CD8-positive, alpha-beta memory T cell (primary cell): ENCODE results near the gene TOMM20L. TPM values are rescaled to one million over a fixed set of nuclear protein-coding genes. Genes with fewer than 3 reads are reported as not detected.
"Not testable (repeated sequence)": the region's sequence is repeated elsewhere in the genome, so short reads cannot be mapped to it uniquely, and the experiment has no call there.

ENCODE experiments used
- CTCF ChIA-PET: fragments of 350-600 bp; sonication (Branson Sonifier 250); formaldehyde crosslinking; loops from one replicate; lab custom pipeline; 2021; ENCODE audit warnings: antibody characterized with exemption; lab: Charles Lee
- POLR2A ChIA-PET: fragments of 350-600 bp; sonication (Branson Sonifier 250); formaldehyde crosslinking; loops from one replicate; lab custom pipeline; 2021; ENCODE audit warnings: antibody characterized with exemption; lab: Charles Lee
- DNase-seq, 5 donors: peaks; one replicate each; pipeline versions ENCODE4 v3.0.0 to v3.0.0-alpha.2; 2020 to 2022; ENCODE audit warnings: mixed read lengths in 1 of 5
- H3K27ac ChIP-seq: one replicate; pipeline ENCODE4 v1.7.0; 2013; ENCODE audit warnings: low read depth, mild to moderate bottlenecking, low read length, moderate library complexity
- H3K27me3 ChIP-seq: 2 replicates; pipeline ENCODE4 v1.7.0; 2013; ENCODE audit warnings: low read length, mild to moderate bottlenecking; ENCODE audit not compliant: insufficient read depth, poor library complexity, severe bottlenecking
- H3K36me3 ChIP-seq: 2 replicates; pipeline ENCODE4 v1.7.0; 2013; ENCODE audit warnings: mild to moderate bottlenecking, low read length, moderate library complexity; ENCODE audit not compliant: insufficient read depth
- H3K4me1 ChIP-seq: 2 replicates; pipeline ENCODE4 v1.7.0; 2013; ENCODE audit warnings: mild to moderate bottlenecking, low read length, moderate library complexity; ENCODE audit not compliant: insufficient read depth
- H3K4me3 ChIP-seq: 2 replicates; pipeline ENCODE4 v1.7.0; 2013; ENCODE audit warnings: mild to moderate bottlenecking, low read length
- H3K9me3 ChIP-seq: 2 replicates; pipeline ENCODE4 v1.7.0; 2013; ENCODE audit warnings: mild to moderate bottlenecking, low read length
- H3K27ac Mint-ChIP-seq, 8 donors: one replicate each; pipeline ENCODE4 v1.8.0; 2020 to 2021; ENCODE audit warnings: mixed read lengths in 8 of 8, mild to moderate bottlenecking in 6 of 8, inconsistent platforms in 3 of 8, moderate library complexity in 3 of 8
- H3K27me3 Mint-ChIP-seq, 2 donors: one replicate each; pipeline ENCODE4 v1.8.0; 2020 to 2021; ENCODE audit warnings: mixed read lengths in 2 of 2, mild to moderate bottlenecking in 1 of 2, moderate library complexity in 1 of 2
- H3K36me3 Mint-ChIP-seq, 3 donors: one replicate each; pipeline ENCODE4 v1.8.0; 2020 to 2021; ENCODE audit warnings: mixed read lengths in 3 of 3, inconsistent platforms in 1 of 3, mild to moderate bottlenecking in 1 of 3
- H3K4me1 Mint-ChIP-seq, 3 donors: one replicate each; pipeline ENCODE4 v1.8.0; 2020 to 2021; ENCODE audit warnings: mixed read lengths in 3 of 3, inconsistent platforms in 1 of 3, mild to moderate bottlenecking in 1 of 3
- H3K4me3 Mint-ChIP-seq, 7 donors: one replicate each; pipeline ENCODE4 v1.8.0; 2020 to 2021; ENCODE audit warnings: mixed read lengths in 7 of 7, mild to moderate bottlenecking in 6 of 7, moderate library complexity in 4 of 7, inconsistent platforms in 2 of 7
- H3K9me3 Mint-ChIP-seq, 5 donors: one replicate each; pipeline ENCODE4 v1.8.0; 2020 to 2022; ENCODE audit warnings: mixed read lengths in 5 of 5, mild to moderate bottlenecking in 3 of 5, moderate library complexity in 2 of 5, inconsistent platforms in 1 of 5
- polyA plus RNA-seq: library from polyadenylated mRNA; unstranded; fragments of 300-500 nt; fragmentation: Illumina TruSeq; gene quantifications from one replicate; pipeline ENCODE4 v1.2.3, GENCODE V29; 2021
- total RNA-seq, 2 experiments: library from RNA; stranded (reverse); gene quantifications; one replicate each; pipeline ENCODE4 v1.2.3, GENCODE V29; 2021

Gene TOMM20L
- total and polyA plus RNA-seq, 3 experiments from 2014 or later: 0.37 TPM; not detected in 2

DNA sequence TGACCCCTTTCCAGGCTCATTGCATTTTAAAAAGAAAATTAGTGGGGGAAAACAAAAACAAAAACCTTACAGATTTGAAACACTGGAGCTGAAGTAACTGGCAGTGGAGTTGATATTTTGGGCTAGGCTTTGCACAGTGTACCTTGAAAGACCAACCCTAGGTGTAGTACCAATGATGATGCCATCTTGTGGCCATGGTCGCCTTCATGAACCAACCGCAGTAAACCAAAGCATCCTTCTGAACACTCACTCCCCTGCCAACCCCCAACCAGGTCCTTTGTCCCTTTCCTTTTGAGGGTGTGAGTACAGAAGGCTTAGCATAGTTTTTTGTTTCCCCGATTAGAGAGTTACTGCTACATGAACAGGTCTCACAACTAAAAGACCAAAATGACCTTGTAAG is 5.9 kb downstream of the TOMM20L start:
- Histone ChIP-seq H3K4me1 (no peaks in the 10 kb centered on the region), H3K4me3 (no peak overlapping the region), H3K36me3 (no peaks in the 10 kb centered on the region), H3K27ac (no peak overlapping the region), H3K27me3 (no peaks in the 10 kb centered on the region), H3K9me3 (no peaks in the 10 kb centered on the region)
- peaks cover under 1 to 5% (median 3%) of the 10 kb centered on the region in 3 donors for H3K4me1 Mint-ChIP-seq
- H3K9me3 Mint-ChIP-seq: no peaks in the 10 kb centered on the region
- no peaks in the 10 kb centered on the region for H3K27me3 Mint-ChIP-seq
- no peak overlapping the region for H3K4me3 Mint-ChIP-seq
- H3K36me3 Mint-ChIP-seq: peaks cover 0 to 2% (median 2%) of the 10 kb centered on the region in 3 donors
- CTCF ChIA-PET: no interaction called here
- H3K27ac Mint-ChIP-seq: no peak overlapping the region
- POLR2A ChIA-PET: interaction anchor here (0.7 kb wide), 1 partner anchor 250 kb away, joined by 3 read pairs; the partner anchor contains the start of gene ARMH4
- no peak for DNase-seq

DNA sequence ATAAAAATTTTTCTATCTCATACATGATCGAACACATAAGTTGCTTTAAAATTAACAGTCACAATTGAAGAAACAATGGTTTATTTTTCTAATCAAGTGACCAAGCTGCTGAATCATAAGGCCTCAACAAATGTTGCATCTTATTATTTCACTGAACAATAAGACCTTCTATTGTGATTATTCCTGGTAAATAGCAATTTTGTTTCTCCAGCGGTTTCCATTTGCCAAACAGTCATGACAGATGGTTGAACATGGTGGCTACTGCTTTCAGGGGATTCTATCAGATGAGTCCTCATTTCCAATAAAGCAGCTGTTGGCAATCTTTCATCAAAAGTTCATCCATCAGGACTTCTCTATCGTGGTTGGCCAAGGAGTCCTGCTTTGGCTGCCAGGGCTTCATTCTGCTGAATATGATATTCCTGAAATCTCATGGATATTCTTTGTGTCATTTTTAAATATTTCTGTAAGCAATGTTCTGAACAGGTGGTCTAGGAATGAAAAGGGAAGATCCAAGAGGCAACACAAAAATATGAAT is 13.0 kb downstream of the TOMM20L start:
- Histone ChIP-seq H3K27me3 (no peaks in the 10 kb centered on the region), H3K36me3 (peaks cover 16% of the 10 kb centered on the region), H3K4me3 (no peak overlapping the region), H3K9me3 (no peaks in the 10 kb centered on the region), H3K4me1 (no peaks in the 10 kb centered on the region), H3K27ac (no peak overlapping the region)
- peaks cover 8 to 47% (median 14%) of the 10 kb centered on the region in 3 donors for H3K36me3 Mint-ChIP-seq
- no peaks in the 10 kb centered on the region for H3K27me3 Mint-ChIP-seq
- peaks cover 0 to 4% (median 2%) of the 10 kb centered on the region in 3 donors for H3K4me1 Mint-ChIP-seq
- ChIA-PET POLR2A (no interaction called here), CTCF (interaction anchor here (0.6 kb wide), 1 partner anchor 129 kb away, joined by 3 read pairs; no protein-coding TSS in a partner anchor)
- H3K27ac Mint-ChIP-seq: no peak overlapping the region
- DNase-seq: no peak
- no peak overlapping the region for H3K4me3 Mint-ChIP-seq
- no peaks in the 10 kb centered on the region for H3K9me3 Mint-ChIP-seq

DNA sequence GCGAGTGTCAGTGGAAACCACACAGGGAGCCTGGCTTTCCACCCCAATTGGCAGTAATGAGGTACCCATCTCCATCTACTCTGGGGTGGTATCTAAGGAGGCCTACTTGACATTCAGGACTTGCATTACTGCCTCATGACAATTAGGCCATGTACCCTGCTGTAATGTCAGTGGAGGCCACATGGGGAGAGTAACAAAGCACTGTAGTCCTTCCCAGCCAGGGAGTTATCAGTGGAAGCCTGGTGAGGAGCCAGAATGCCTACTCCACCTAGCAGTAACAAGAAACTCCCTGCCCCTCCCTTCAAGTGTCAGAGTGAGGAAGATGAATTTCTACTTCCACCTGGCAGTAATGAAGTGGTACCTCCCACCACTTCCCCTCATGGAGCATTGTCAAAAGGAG is 19.1 kb downstream of the TOMM20L start:
- H3K36me3 ChIP-seq: peaks cover 17% of the 10 kb centered on the region
- POLR2A ChIA-PET: no interaction called here
- no peaks in the 10 kb centered on the region for H3K4me1 ChIP-seq
- Mint-ChIP-seq H3K4me3 (no peak overlapping the region), H3K9me3 (no peaks in the 10 kb centered on the region), H3K27me3 (no peaks in the 10 kb centered on the region), H3K4me1 (peaks cover 20 to 29% (median 25%) of the 10 kb centered on the region in 3 donors), H3K36me3 (peaks cover 14 to 67% (median 22%) of the 10 kb centered on the region in 3 donors), H3K27ac (peak overlapping the region in 1 of 8 donors; percentile 37)
- H3K27me3 ChIP-seq: no peaks in the 10 kb centered on the region
- no peak for DNase-seq
- H3K9me3 ChIP-seq: no peaks in the 10 kb centered on the region
- CTCF ChIA-PET: no interaction called here
- H3K4me3 ChIP-seq: no peak overlapping the region
- no peak overlapping the region for H3K27ac ChIP-seq

DNA sequence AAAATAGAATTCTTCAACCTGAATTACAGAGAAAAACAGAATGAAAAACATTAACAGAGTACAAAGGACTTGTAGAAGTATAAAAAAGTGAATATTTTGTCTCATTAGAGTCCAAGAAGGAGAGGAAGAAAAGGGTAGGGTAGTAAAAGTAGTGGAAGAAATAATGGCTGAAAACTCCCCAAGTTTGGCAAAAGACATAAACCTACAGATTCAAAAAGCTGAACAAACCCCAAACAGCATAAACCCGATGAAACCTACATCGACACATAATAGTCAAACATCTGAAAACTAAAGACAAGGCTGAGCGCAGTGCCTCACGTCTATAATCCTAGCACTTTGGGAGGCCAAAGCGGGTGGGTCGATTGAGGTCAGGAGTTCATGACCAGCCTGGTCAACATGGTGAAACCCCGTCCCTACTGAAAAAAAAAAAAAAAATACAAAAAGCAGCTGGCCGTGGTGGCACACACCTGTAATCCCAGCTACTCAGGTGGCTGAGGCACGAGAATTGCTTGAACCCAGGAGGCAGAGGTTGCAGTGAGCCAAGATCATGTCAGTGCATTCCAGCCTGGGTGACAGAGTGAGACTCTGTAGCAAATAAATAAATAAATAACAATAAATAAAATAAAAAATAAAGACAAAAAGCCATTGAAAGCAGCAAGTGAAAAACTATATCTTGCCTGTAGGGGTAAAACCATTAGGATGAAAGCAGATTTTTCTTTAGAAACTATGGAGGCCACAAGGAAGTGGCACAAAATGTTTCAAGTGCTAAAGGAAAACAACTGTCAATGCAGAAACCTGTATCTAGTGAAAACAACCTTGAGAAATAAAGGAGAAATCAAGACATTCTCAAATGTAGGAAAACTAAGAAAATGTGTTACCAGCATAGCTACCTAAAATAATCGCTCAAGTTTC is 20.2 kb downstream of the TOMM20L start:
- no peak for DNase-seq
- Mint-ChIP-seq H3K27ac (no peak overlapping the region), H3K9me3 (no peaks in the 10 kb centered on the region), H3K27me3 (no peaks in the 10 kb centered on the region), H3K4me1 (peaks cover 20 to 30% (median 25%) of the 10 kb centered on the region in 3 donors), H3K4me3 (no peak overlapping the region), H3K36me3 (peaks cover 14 to 63% (median 22%) of the 10 kb centered on the region in 3 donors)
- Histone ChIP-seq H3K4me3 (no peak overlapping the region), H3K27me3 (no peaks in the 10 kb centered on the region), H3K36me3 (peaks cover 12% of the 10 kb centered on the region), H3K27ac (no peak overlapping the region), H3K9me3 (no peaks in the 10 kb centered on the region), H3K4me1 (no peaks in the 10 kb centered on the region)
- ChIA-PET POLR2A (no interaction called here), CTCF (no interaction called here)

DNA sequence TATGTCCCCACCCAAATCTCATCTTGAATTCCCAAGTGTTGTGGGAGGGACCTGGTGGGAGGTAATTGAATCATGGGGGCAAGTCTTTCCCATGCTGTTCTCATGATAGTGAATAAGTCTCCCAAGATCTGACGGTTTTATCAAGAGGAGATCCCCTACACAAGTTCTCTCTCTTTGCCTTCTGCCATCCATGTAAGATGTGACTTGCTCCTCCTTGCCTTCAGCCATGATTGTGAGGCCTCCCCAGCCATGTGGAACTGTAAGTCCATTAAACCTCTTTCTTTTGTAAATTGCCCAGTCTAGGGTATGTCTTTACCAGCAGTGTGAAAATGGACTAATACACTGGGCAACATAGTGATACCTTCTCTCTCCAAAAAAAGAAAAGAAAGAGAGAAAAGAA is 21.2 kb downstream of the TOMM20L start:
- DNase-seq, H3K9me3 Mint-ChIP-seq, H3K4me1 ChIP-seq, H3K27me3 Mint-ChIP-seq, H3K9me3 ChIP-seq, H3K4me3 Mint-ChIP-seq, H3K27me3 ChIP-seq, H3K27ac ChIP-seq, H3K4me3 ChIP-seq, CTCF ChIA-PET: not testable (repeated sequence)
- Mint-ChIP-seq H3K4me1 (peaks cover 22 to 32% (median 30%) of the 10 kb centered on the region in 3 donors), H3K27ac (peak overlapping the region in 4 of 8 donors; percentile 19 to 86 (median 64)), H3K36me3 (peaks cover 14 to 64% (median 25%) of the 10 kb centered on the region in 3 donors)
- peaks cover 16% of the 10 kb centered on the region for H3K36me3 ChIP-seq
- POLR2A ChIA-PET: interaction anchor here (0.9 kb wide), 1 partner anchor 21 kb away, joined by 3 read pairs; no protein-coding TSS in a partner anchor

DNA sequence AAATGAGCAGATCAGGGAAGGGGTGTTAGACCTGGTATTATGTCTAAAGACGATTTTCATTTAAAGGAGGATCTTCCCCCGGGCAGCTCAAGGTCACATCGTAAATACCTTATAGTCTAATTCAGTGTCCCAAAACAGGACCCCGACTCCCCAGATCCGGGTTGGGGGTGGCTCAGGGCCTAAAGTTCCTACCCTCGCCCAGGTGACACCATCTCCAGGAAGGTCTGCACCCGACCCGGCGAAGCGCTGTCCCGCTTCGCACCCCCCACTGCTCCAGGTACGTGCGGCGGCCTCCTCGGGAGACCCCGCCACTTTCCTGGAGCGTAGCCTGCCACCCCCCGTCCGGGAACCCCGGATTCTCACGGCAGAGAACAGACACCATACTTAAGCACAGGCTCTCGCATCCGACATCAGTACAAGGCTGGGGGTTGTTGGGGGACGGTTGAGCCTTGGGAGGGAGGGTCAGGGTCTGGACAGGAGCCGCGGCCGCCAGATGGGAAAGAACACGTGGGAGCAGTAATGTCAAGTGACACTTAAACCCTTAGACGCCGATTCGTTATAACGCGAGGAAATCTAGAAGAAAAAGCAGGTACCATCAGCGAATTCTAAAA is 31.0 kb downstream of the TOMM20L start:
- peak in 3 of 5 donors; percentile 24 to 54 (median 28) for DNase-seq
- H3K9me3 ChIP-seq: no peaks in the 10 kb centered on the region
- POLR2A ChIA-PET: interaction anchor here (0.9 to 3.8 kb wide), 10 partner anchors 12 to 1158 kb away, joined by 3 to 27 read pairs (median 5); partner anchors contain the start of genes ACTR10, AP5M1, ARID4A and DAAM1
- H3K27me3 ChIP-seq: no peaks in the 10 kb centered on the region
- CTCF ChIA-PET: interaction anchor here (0.9 to 1.4 kb wide), 6 partner anchors 27 to 129 kb away, joined by 3 to 4 read pairs (median 4); partner anchors contain the start of genes ARID4A and TOMM20L
- H3K9me3 Mint-ChIP-seq: peaks cover 0 to 2% (median 0%) of the 10 kb centered on the region in 5 donors
- H3K36me3 ChIP-seq: no peaks in the 10 kb centered on the region
- peak overlapping the region; percentile 92 to 99 (median 96) for H3K27ac Mint-ChIP-seq
- H3K27ac ChIP-seq: peak overlapping the region; percentile 100
- H3K36me3 Mint-ChIP-seq: peaks cover 0 to 40% (median 6%) of the 10 kb centered on the region in 3 donors
- peaks cover 16% of the 10 kb centered on the region for H3K4me1 ChIP-seq
- peak overlapping the region; percentile 100 for H3K4me3 ChIP-seq
- H3K4me3 Mint-ChIP-seq: peak overlapping the region; percentile 87 to 97 (median 93)
- H3K27me3 Mint-ChIP-seq: peaks cover 0 to 8% of the 10 kb centered on the region in 2 donors
- peaks cover 42 to 63% (median 52%) of the 10 kb centered on the region in 3 donors for H3K4me1 Mint-ChIP-seq

DNA sequence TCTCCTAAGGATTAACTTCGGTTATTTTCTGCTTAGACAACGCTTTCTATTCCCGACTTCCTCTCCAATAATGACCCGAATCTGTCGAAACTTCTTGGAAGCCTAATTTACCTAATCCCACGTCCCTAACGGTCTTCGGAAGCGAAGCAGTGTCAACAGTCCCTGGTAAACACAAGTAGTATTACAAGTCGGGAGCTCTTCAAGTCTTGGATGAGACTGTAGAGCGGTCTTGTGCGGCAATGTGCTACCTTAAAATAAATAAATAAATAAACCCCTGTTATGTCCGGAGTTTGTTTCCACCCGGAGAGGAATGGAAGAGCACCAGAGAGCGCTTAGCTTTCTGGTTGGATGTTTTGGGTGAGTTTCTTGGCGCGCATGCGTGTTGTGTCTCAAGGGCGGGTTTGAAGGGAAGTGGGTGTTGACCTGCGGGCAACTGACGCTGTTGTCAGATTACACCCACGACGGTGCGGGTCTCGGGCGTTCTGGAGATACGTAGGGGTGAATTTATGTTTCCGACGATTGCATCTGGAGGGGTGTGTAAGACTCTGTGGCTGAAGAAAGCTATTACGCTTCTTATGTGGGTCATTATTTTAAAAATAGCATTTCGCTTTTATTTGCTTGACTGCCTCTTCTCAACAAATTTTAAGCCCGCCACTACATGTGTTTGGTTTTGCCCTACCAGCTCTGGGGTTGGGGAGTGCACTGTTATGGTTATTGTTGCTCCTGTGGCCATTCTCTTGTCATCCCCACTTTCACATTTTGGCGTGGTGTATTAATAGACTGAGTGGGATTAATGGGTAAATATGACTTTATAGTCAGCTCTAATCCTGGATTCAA is 31.8 kb downstream of the TOMM20L start, which contains the start of the genes KIAA0586 and TIMM9:
KIAA0586 (plus strand) TSS at position 439 of the 837 bp plus-strand sequence. CDS start 546 bp downstream, outside the sequence.
TIMM9 (minus strand) TSS at position 251 of the 837 bp plus-strand sequence. CDS start 15,586 bp downstream, outside the sequence.
- DNase-seq: peak; percentile 91 to 99 (median 96)
- POLR2A ChIA-PET: interaction anchor here (0.6 to 3.8 kb wide), 12 partner anchors 11 to 1159 kb away, joined by 3 to 27 read pairs (median 4); partner anchors contain the start of genes ACTR10, AP5M1, ARID4A and DAAM1
- H3K27me3 Mint-ChIP-seq: peaks cover 0 to 8% of the 10 kb centered on the region in 2 donors
- CTCF ChIA-PET: interaction anchor here (0.9 to 1.3 kb wide), 7 partner anchors 27 to 228 kb away, joined by 3 to 13 read pairs (median 3); partner anchors contain the start of genes ACTR10, ARID4A and TOMM20L
- peaks cover 44 to 65% (median 54%) of the 10 kb centered on the region in 3 donors for H3K4me1 Mint-ChIP-seq
- peak within 1 kb of the TSS; percentile 92 to 99 (median 96) for H3K27ac Mint-ChIP-seq
- no peaks in the 10 kb centered on the region for H3K36me3 ChIP-seq
- peak within 1 kb of the TSS; percentile 87 to 97 (median 93) for H3K4me3 Mint-ChIP-seq
- H3K36me3 Mint-ChIP-seq: peaks cover 0 to 41% (median 8%) of the 10 kb centered on the region in 3 donors
- peak within 1 kb of the TSS; percentile 100 for H3K27ac ChIP-seq
- H3K27me3 ChIP-seq: no peaks in the 10 kb centered on the region
- H3K9me3 Mint-ChIP-seq: peaks cover 0 to 2% (median 0%) of the 10 kb centered on the region in 5 donors
- H3K4me1 ChIP-seq: peaks cover 16% of the 10 kb centered on the region
- no peaks in the 10 kb centered on the region for H3K9me3 ChIP-seq
- H3K4me3 ChIP-seq: peak within 1 kb of the TSS; percentile 100
